ENCODE data around the gene RNF121.

DNA sequence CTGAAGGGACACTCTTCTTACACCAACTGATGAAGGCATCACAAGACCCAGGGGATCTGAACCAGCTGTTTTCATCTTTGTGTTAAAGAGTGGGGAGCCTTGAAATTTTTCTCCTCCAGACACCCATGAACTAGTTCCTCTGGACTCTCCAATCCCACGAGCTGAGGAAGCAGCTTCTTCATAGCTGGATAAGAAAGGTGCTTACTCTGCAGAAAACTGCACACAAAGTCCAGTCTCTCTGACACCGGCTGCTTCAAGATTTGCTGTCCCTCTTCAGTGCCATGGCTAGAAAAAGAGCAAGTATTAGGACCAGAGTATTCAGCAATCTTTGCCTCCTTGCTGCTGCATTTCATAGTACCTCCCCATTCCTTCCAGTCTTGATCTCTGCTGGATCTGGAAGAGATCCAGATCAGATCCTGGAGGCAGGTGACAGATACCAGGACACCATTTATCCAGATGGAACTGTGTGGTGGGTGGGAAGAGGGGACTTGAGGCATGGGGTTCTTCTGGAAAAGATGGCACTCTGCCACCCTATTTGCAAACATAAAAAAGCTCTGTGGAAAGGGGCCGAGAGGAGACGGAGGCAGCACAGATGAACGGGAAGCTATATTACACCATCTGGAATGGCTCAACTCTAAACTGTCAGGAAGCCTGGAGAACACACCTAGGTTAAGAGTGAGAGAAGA is 95.4 kb downstream of the RNF121 start:
- TF ChIP-seq, protein P1, sequence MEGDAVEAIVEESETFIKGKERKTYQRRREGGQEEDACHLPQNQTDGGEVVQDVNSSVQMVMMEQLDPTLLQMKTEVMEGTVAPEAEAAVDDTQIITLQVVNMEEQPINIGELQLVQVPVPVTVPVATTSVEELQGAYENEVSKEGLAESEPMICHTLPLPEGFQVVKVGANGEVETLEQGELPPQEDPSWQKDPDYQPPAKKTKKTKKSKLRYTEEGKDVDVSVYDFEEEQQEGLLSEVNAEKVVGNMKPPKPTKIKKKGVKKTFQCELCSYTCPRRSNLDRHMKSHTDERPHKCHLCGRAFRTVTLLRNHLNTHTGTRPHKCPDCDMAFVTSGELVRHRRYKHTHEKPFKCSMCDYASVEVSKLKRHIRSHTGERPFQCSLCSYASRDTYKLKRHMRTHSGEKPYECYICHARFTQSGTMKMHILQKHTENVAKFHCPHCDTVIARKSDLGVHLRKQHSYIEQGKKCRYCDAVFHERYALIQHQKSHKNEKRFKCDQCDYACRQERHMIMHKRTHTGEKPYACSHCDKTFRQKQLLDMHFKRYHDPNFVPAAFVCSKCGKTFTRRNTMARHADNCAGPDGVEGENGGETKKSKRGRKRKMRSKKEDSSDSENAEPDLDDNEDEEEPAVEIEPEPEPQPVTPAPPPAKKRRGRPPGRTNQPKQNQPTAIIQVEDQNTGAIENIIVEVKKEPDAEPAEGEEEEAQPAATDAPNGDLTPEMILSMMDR (IDR thresholded peaks at IDR 0.05), result no peak
- no peak for TF ChIP-seq POLR2A (IDR thresholded peaks at IDR 0.05)
